ENCODE measurements around the gene CADPS2. TPM values are rescaled to one million over a fixed set of nuclear protein-coding genes. Genes with fewer than 3 reads are reported as not detected.

The CADPS2 gene
- total and polyA plus RNA-seq, 2 of the 8 experiments (the other 6 are each of a cell fraction or from before 2014, with no cell fraction given), result 8.9 to 22.3 TPM

DNA sequence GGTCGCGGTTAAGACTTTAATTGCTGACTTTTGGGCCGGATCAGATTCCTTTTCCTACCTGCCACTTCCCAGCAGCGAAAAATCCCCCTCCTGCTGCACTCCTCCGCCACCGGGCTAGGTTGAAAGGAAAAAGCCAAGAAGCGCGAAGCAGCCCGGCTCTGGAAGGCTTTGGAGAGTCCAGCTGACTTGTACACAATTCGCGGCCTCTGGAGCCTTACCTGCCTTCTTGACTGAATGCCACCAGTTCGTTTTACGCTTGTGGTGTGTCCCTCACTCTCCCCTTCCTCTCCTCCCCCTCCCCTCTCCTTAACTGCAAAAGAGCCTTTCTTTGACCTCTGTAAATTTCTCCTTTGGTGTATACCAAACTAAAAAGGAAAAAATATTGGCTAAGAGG is 579.0 kb downstream of the CADPS2 start (continued):
- TF ChIP-seq CEBPB (IDR thresholded peaks at IDR 0.05; ENCODE audit: low read depth, low read length), result no peak
- TF ChIP-seq RFX5 (IDR thresholded peaks at IDR 0.05; ENCODE audit: borderline replicate concordance, low read depth, low read length), result no peak
- TF ChIP-seq EP300 (IDR thresholded peaks at IDR 0.05; ENCODE audit: borderline replicate concordance in 1 of 2, low read depth in 2 of 2, low read length in 2 of 2), result no peak
- TF ChIP-seq KDM4A (IDR thresholded peaks at IDR 0.05; ENCODE audit: low read depth, low read length, severe bottlenecking), result no peak
- no peak for TF ChIP-seq ATF2 (IDR thresholded peaks at IDR 0.05; ENCODE audit: low read length)
- no peak for TF ChIP-seq POU5F1 (IDR thresholded peaks at IDR 0.05; ENCODE audit: low read depth, low read length)
- TF ChIP-seq RBBP5 (IDR thresholded peaks at IDR 0.05; ENCODE audit: borderline replicate concordance, low read depth, low read length), result peak; percentile 36
- no peak for TF ChIP-seq RXRA (IDR thresholded peaks at IDR 0.05; ENCODE audit: insufficient read depth, low read depth, low read length)
- TF ChIP-seq EZH2 (IDR thresholded peaks at IDR 0.05; ENCODE audit: low read depth, low read length, severe bottlenecking), result no peak
- TF ChIP-seq SUZ12 (IDR thresholded peaks at IDR 0.05; ENCODE audit: low read length), result 0 out of 2 replicates have a peak, but pooled peaks have one; percentile 4
- peak; percentile 98 for TF ChIP-seq ASH2L (IDR thresholded peaks at IDR 0.05; ENCODE audit: low read length)
- 0 out of 2 replicates have a peak, but pooled peaks have one; percentile 38 for TF ChIP-seq TBP (IDR thresholded peaks at IDR 0.05; ENCODE audit: low read depth, low read length)
- no peak for TF ChIP-seq HDAC6 (IDR thresholded peaks at IDR 0.05; ENCODE audit: low read depth, low read length)
- no peak for TF ChIP-seq BACH1 (IDR thresholded peaks at IDR 0.05; ENCODE audit: low read length)
- TF ChIP-seq SIN3A (conservative IDR thresholded peaks at IDR 0.05 in 1 of 2, IDR thresholded peaks at IDR 0.05 in 1 of 2; ENCODE audit: low read depth in 1 of 2, low read length in 2 of 2), result 0 out of 4 replicates have a peak, but pooled peaks of 1 of the 2 experiments have one; percentile 25
- TF ChIP-seq, protein P1, sequence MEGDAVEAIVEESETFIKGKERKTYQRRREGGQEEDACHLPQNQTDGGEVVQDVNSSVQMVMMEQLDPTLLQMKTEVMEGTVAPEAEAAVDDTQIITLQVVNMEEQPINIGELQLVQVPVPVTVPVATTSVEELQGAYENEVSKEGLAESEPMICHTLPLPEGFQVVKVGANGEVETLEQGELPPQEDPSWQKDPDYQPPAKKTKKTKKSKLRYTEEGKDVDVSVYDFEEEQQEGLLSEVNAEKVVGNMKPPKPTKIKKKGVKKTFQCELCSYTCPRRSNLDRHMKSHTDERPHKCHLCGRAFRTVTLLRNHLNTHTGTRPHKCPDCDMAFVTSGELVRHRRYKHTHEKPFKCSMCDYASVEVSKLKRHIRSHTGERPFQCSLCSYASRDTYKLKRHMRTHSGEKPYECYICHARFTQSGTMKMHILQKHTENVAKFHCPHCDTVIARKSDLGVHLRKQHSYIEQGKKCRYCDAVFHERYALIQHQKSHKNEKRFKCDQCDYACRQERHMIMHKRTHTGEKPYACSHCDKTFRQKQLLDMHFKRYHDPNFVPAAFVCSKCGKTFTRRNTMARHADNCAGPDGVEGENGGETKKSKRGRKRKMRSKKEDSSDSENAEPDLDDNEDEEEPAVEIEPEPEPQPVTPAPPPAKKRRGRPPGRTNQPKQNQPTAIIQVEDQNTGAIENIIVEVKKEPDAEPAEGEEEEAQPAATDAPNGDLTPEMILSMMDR (IDR thresholded peaks at IDR 0.05; ENCODE audit: control extremely low read depth in 1 of 3, insufficient read depth in 1 of 3, low read depth in 1 of 3, low read length in 3 of 3), result no peak
- peak; percentile 26; the same call in 1 of the 2 replicates for TF ChIP-seq EGR1 (IDR thresholded peaks at IDR 0.05; ENCODE audit: borderline replicate concordance, low read depth, low read length)
- no peak for TF ChIP-seq BRCA1 (IDR thresholded peaks at IDR 0.05; ENCODE audit: low read depth, low read length)
- TF ChIP-seq MAFK (IDR thresholded peaks at IDR 0.05; ENCODE audit: low read depth, low read length), result no peak
- no peak for TF ChIP-seq CHD2 (IDR thresholded peaks at IDR 0.05; ENCODE audit: low read length)
- TF ChIP-seq CBX8 (IDR thresholded peaks at IDR 0.05; ENCODE audit: borderline replicate concordance, low read depth, low read length), result no peak

All from H1 (cell line).